K562 (cell line): Measurements from ENCODE around the gene CLEC2L.

Experiments
- ASH1L ChIP-seq: fragments of 450-650 bp; IDR thresholded peaks from 2 replicates; pipeline ENCODE4 v1.6.1; 2018; ENCODE audit warnings: borderline replicate concordance, mild to moderate bottlenecking, low read depth; ENCODE audit not compliant: partially characterized antibody
- CHD2 ChIP-seq: IDR thresholded peaks from 2 replicates; pipeline ENCODE4 v1.6.1; 2011; ENCODE audit warnings: low read depth, low read length
- CTCF ChIP-seq, 3 experiments: IDR thresholded peaks in 2 of 3; conservative IDR thresholded peaks in 1 of 3; 2 replicates each; pipeline ENCODE4 v1.5.1; 2011 to 2012; ENCODE audit warnings: low read length in 3 of 3, mild to moderate bottlenecking in 3 of 3, control low read depth in 2 of 3, improper control_type of control experiment in 1 of 3, inconsistent platforms in 1 of 3, low read depth in 1 of 3, mixed read lengths in 1 of 3, moderate library complexity in 1 of 3; ENCODE audit not compliant: insufficient read depth in 2 of 3
- DMBX1 ChIP-seq: fragments of 250-450 bp; sonication (Bioruptor Pico); IDR thresholded peaks from 2 replicates; pipeline ENCODE4 v1.8.0; 2022; ENCODE audit warnings: inconsistent platforms, mild to moderate bottlenecking, moderate library complexity, borderline replicate concordance
- KDM5B ChIP-seq: fragments of 200-600 bp; sonication (generic); IDR thresholded peaks from 2 replicates; pipeline ENCODE4 v1.6.1; 2012; ENCODE audit warnings: low read depth, mild to moderate bottlenecking, moderate library complexity, low read length, control low read depth, inconsistent platforms; ENCODE audit not compliant: insufficient replicate concordance
- RAD51 ChIP-seq: fragments of 450-650 bp; IDR thresholded peaks from 2 replicates; pipeline ENCODE4 v1.7.1; 2016; ENCODE audit warnings: low read depth, mild to moderate bottlenecking, borderline replicate concordance
- SIN3A ChIP-seq, 2 experiments: fragments of 150-350 bp in 1 of 2; IDR thresholded peaks; 2 replicates each; pipeline ENCODE4 v1.6.1; 2011 to 2016; ENCODE audit warnings: borderline replicate concordance in 2 of 2, low read depth in 2 of 2, low read length in 2 of 2, mild to moderate bottlenecking in 2 of 2, moderate library complexity in 2 of 2; ENCODE audit not compliant: control insufficient read depth in 1 of 2

GRCh38 chr7:139534096-139534495, 10.6 kb downstream of the CLEC2L start:
- TF ChIP-seq SIN3A (IDR thresholded peaks at IDR 0.05; ENCODE audit: borderline replicate concordance in 2 of 2, control insufficient read depth in 1 of 2, low read depth in 2 of 2, low read length in 2 of 2) (no peak), ASH1L (no peak), DMBX1 (CRISPR knock-in tag) (no peak), CTCF (IDR thresholded peaks at IDR 0.05 in 2 of 3, conservative IDR thresholded peaks at IDR 0.05 in 1 of 3; ENCODE audit: insufficient read depth in 2 of 3, low read depth in 1 of 3, low read length in 3 of 3) (no peak), RAD51 (no peak), CHD2 (no peak), KDM5B (no peak)
